Sigmoid colon (tissue), 7 donors: ENCODE results near the gene CA6. TPM values are rescaled to one million over a fixed set of nuclear protein-coding genes. Genes with fewer than 3 reads are reported as not detected.

ENCODE experiments used
- DNase-seq: peaks from one replicate; pipeline ENCODE4 v3.0.0-alpha.2; 2019
- H3K27ac ChIP-seq, 4 donors: fragments of 200-600 bp; sonication (generic); one replicate each; pipeline ENCODE4 v1.5.1; 2016 to 2019; ENCODE audit warnings: mild to moderate bottlenecking in 1 of 4
- H3K27me3 ChIP-seq, 3 donors: fragments of 200-600 bp; sonication (generic); one replicate each; pipeline ENCODE4 v1.5.1; 2019; ENCODE audit warnings: mild to moderate bottlenecking in 1 of 3
- H3K36me3 ChIP-seq, 4 donors: fragments of 200-600 bp; sonication (generic); one replicate each; pipeline ENCODE4 v1.5.1; 2016 to 2019
- H3K4me1 ChIP-seq, 4 donors: fragments of 200-600 bp; sonication (generic); one replicate each; pipeline ENCODE4 v1.5.1; 2017 to 2019
- H3K4me3 ChIP-seq, 4 donors: fragments of 200-600 bp; sonication (generic); one replicate each; pipeline ENCODE4 v1.5.1; 2017 to 2019; ENCODE audit warnings: mild to moderate bottlenecking in 2 of 4, moderate library complexity in 1 of 4
- H3K9me3 ChIP-seq, 4 donors: fragments of 200-600 bp in 3 of 4; sonication (generic) in 3 of 4; one replicate each; pipeline versions ENCODE4 v1.5.1 to v1.6.1; 2013 to 2019
- CTCF ChIP-seq, 4 experiments: fragments of 450-650 bp in 3 of 4; fragments of 200-600 bp in 1 of 4; IDR thresholded peaks; one replicate each; pipeline ENCODE4 v1.5.1; 2016 to 2019; ENCODE audit warnings: antibody characterized with exemption in 4 of 4, mild to moderate bottlenecking in 3 of 4, moderate library complexity in 2 of 4
- EP300 ChIP-seq, 4 donors: sonication (generic); formaldehyde crosslinking; IDR thresholded peaks; one replicate each; pipeline ENCODE4 v1.6.1; 2017; ENCODE audit warnings: antibody characterized with exemption in 4 of 4
- POLR2A ChIP-seq, 2 donors: fragments of 450-650 bp; IDR thresholded peaks; one replicate each; pipeline ENCODE4 v1.6.1; 2016; ENCODE audit warnings: antibody characterized with exemption in 2 of 2, mild to moderate bottlenecking in 2 of 2, moderate library complexity in 2 of 2
- POLR2AphosphoS5 ChIP-seq, 4 donors: sonication (generic); formaldehyde crosslinking; IDR thresholded peaks; one replicate each; pipeline ENCODE4 v1.6.1; 2017; ENCODE audit warnings: antibody characterized with exemption in 4 of 4
- WGBS, 2 donors: extraction: QIAGEN DNeasy Blood & Tissue Kit; methylation state at CpG; one replicate each; pipeline ENCODE4 v1.1.7; 2013; 5-methylcytosine and 5-hydroxymethylcytosine counted together
- intact Hi-C: fragments of 100-400 bp; cut with DNase I; formaldehyde crosslinking; loops from one replicate; pipeline ENCODE4 v1.15.1; 2023
- polyA plus RNA-seq, 3 donors: library from polyadenylated mRNA; stranded (reverse); fragments of 200-250 nt; gene quantifications; one replicate each; pipeline ENCODE4 v1.2.3, GENCODE V29; 2013
- total RNA-seq, 4 donors: library from RNA; depleted of rRNA; stranded (reverse); fragments of >200 nt; gene quantifications; one replicate each; pipeline ENCODE4 v1.1.0, GENCODE V29; 2016
- donor health status: healthy with polysubstance abuse.
- donor health status: Bipolar disorder and iron deficiency.
- donor health status: healthy.

The CA6 gene
- total and polyA plus RNA-seq, 7 donors, result 0.60 TPM; not detected in 6

- 77 to 78% methylated on average over 6 of the region's 6 CpGs for WGBS, 2 donors
These were observed 34.8 kb upstream of the CA6 start for GRCh38 chr1:8910914-8911313.

GRCh38 chr1:8911416-8912309 lies 34.0 kb upstream of the CA6 start:
- H3K9me3 ChIP-seq, result no peaks in the 10 kb centered on the region
- no peak overlapping the region for H3K27ac ChIP-seq
- no peaks in the 10 kb centered on the region for H3K4me1 ChIP-seq
- no peaks in the 10 kb centered on the region for H3K36me3 ChIP-seq
- TF ChIP-seq POLR2AphosphoS5 (IDR thresholded peaks at IDR 0.05) (no peak), CTCF (IDR thresholded peaks at IDR 0.05) (no peak), POLR2A (IDR thresholded peaks at IDR 0.05) (no peak), EP300 (IDR thresholded peaks at IDR 0.05) (no peak)
- no peaks in the 10 kb centered on the region for H3K27me3 ChIP-seq
- no peak overlapping the region for H3K4me3 ChIP-seq
- intact Hi-C loops, result loop anchor here (10.0 kb wide), 1 partner anchor 283 kb away; no protein-coding TSS in a partner anchor
- no peak for DNase-seq
- WGBS, 2 donors, result 87 to 95% methylated on average over 15 to 16 of the region's 17 CpGs

More at GRCh38 chr1:8910914-8911313, 34.8 kb upstream of the CA6 start:
- no peak for DNase-seq
- TF ChIP-seq EP300 (IDR thresholded peaks at IDR 0.05), result no peak
- TF ChIP-seq POLR2A (IDR thresholded peaks at IDR 0.05), result no peak
- no peak for TF ChIP-seq CTCF (IDR thresholded peaks at IDR 0.05)
- no peak for TF ChIP-seq POLR2AphosphoS5 (IDR thresholded peaks at IDR 0.05)
- Histone ChIP-seq H3K4me1 (no peaks in the 10 kb centered on the region), H3K27me3 (no peaks in the 10 kb centered on the region), H3K36me3 (no peaks in the 10 kb centered on the region), H3K27ac (no peak overlapping the region), H3K9me3 (no peaks in the 10 kb centered on the region), H3K4me3 (no peak overlapping the region)
- intact Hi-C loops, result loop anchor here (10.0 kb wide), 1 partner anchor 284 kb away; no protein-coding TSS in a partner anchor

GRCh38 chr1:8913457-8913856 lies 32.2 kb upstream of the CA6 start:
- intact Hi-C loops, result loop anchor here (10.0 kb wide), 1 partner anchor 281 kb away; no protein-coding TSS in a partner anchor
- TF ChIP-seq EP300 (IDR thresholded peaks at IDR 0.05) (no peak), POLR2A (IDR thresholded peaks at IDR 0.05) (no peak), CTCF (IDR thresholded peaks at IDR 0.05) (no peak), POLR2AphosphoS5 (IDR thresholded peaks at IDR 0.05) (no peak)
- WGBS, 2 donors, result 71 to 89% methylated on average over 9 of the region's 9 CpGs

GRCh38 chr1:8914466-8914865 lies 31.2 kb upstream of the CA6 start:
- no peak overlapping the region for H3K4me3 ChIP-seq
- H3K27ac ChIP-seq, result no peak overlapping the region
- no peaks in the 10 kb centered on the region for H3K27me3 ChIP-seq
- DNase-seq, result no peak
- WGBS, 2 donors, result 92 to 93% methylated on average over 7 of the region's 7 CpGs
- no peak for TF ChIP-seq EP300 (IDR thresholded peaks at IDR 0.05)
- no peak for TF ChIP-seq POLR2A (IDR thresholded peaks at IDR 0.05)
- no peak for TF ChIP-seq CTCF (IDR thresholded peaks at IDR 0.05)
- no peak for TF ChIP-seq POLR2AphosphoS5 (IDR thresholded peaks at IDR 0.05)
- intact Hi-C loops, result loop anchor here (10.0 kb wide), 1 partner anchor 280 kb away; no protein-coding TSS in a partner anchor
- H3K9me3 ChIP-seq, result no peaks in the 10 kb centered on the region
- no peaks in the 10 kb centered on the region for H3K36me3 ChIP-seq
- peaks cover 0 to 3% (median 0%) of the 10 kb centered on the region in 4 donors for H3K4me1 ChIP-seq

More at GRCh38 chr1:8913457-8913856, 32.2 kb upstream of the CA6 start:
- Histone ChIP-seq H3K9me3 (no peaks in the 10 kb centered on the region), H3K27ac (no peak overlapping the region), H3K4me3 (no peak overlapping the region), H3K36me3 (no peaks in the 10 kb centered on the region), H3K27me3 (no peaks in the 10 kb centered on the region), H3K4me1 (peaks cover 0 to 3% (median 0%) of the 10 kb centered on the region in 4 donors)
- DNase-seq, result no peak
